ENCODE results near the gene RAB3IL1.

RAB3IL1 gene

GRCh38 chr11:61866231-61866957, 51.0 kb downstream of the RAB3IL1 start:
- no peak for DNase-seq (ENCODE audit: low spot score)

DNA sequence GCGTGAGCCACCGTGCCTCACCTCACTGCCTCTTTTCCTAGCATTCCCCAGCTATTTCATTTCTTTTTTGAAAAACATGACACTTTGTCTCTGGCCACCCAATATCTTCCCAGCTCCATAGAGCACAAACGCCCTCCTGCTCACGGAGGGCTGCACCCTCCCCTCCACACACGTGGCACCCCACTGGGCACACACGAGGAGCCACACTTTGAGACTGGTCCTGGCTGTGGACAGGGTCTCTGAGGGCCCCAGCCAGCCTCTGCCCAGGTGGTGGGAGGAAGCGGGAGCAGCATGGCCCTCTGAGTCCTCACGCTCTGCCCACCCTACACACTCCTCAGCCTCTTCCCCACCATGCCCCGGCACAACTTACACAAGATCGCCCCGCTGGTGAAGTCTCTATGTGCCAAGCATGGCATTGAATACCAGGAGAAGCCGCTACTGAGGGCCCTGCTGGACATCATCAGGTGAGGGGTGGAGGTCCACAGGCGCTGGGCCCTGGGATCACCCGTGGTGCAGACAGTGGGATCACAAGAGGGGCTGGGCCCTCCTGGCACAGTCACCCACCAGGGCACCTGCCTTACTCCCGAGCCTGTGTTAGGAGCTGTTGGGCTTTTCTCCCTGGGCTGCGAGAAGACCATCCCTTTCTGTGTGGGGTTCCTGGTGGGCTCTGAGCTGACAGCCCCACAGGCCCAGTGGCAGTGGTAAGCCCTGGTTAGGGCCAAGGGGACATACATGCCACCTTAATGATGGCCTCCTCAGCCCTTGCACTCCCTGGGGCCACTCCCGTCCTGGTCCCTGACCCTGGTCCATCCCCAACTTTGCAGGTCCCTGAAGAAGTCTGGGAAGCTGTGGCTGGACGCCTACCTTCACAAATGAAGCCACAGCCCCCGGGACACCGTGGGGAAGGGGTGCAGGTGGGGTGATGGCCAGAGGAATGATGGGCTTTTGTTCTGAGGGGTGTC, 52.3 kb downstream of the RAB3IL1 start:
- DNase-seq (ENCODE audit: low spot score): no peak

DNA sequence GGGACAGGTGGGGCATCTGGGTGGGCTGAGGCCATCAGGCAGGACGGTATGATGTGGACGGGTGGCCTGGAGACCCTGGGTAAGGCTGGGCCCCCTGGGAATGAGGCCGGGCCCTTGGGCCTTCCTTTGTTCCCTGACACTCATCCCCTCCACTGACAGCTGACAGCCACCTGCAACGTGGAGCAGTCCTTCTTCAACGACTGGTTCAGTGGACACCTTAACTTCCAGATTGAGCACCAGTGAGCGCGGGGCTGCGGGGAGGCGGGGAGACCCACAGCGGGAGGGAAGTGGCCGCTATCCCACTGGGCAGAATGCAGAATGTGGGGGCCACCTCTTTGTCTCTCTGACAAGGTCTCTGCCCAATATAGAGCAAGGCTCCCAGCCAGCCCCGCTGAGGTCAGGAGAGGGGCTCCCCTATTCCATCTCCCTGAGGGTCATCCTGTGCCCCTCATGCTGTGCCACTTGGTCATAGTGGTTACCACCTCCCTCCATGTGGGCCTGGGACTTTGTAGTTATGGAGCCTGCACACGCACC, 53.8 kb downstream of the RAB3IL1 start:
- no peak for DNase-seq (ENCODE audit: low spot score)

- no peak for DNase-seq (ENCODE audit: low spot score)
Measured at GRCh38 chr11:61862714-61863547, 54.4 kb downstream of the RAB3IL1 start.

DNA sequence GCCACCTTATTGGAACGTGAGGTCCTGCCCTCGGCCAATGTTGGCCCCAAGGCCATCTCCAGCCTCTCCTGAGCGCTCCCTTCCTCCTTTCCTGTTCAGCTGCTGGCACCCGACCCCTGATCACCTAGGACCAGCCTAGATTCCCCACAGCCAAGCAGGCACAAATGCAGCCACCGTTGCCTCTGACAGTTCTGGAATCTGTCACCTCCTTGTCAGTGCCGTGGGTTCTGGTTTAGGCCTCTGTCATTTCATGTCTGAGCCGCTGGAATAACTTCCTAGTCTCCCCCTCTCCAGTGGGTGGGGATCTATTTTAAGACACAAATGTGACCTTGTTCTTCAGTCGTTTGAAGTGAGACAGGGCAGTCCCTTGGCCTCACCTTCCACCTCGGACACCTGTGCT, 55.7 kb downstream of the RAB3IL1 start:
- no peak for DNase-seq (ENCODE audit: low spot score)

DNA sequence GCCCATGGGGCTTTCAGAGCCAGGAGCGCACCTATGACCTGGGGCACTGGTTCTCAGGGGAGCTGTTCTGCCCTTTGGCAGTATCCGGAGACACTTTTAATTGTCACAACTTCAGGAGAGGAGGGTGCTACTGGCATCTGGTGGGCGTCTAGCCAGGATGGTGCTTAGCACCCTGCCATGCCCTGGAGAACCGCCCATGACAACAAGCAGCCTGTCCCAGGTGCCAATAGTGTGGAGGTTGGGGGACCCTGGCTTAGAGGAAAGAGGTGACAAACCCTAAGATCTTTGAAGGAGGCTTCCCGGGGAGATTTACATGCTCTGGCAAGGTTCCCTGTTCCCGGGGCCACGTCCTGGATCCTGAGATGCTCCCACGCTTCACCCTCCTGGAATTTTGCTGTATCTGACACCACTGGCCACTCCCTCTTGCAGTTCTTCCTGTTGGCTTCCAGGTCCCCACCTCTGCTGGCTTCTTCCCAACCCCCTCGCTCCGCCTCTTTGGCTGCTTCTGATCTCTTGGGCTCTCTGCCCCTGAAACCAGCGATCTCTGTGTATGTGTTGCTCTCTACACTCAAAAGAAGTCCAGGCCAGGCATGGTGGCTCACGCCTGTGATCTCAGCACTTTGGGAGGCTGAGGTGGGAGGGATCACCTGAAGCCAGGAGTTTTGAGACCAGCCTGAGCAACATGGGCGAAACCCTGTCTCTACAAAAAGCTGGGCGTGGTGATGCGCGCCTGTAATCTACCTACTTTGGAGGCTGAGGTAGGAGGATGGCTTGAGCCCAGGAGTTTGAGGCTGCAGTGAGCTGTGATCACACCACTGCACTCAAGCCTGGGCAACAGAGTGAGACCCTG, 57.1 kb downstream of the RAB3IL1 start:
- DNase-seq (ENCODE audit: low spot score): no peak

GRCh38 chr11:61855939-61856680, 61.3 kb downstream of the RAB3IL1 start:
- DNase-seq (ENCODE audit: low spot score): no peak

DNA sequence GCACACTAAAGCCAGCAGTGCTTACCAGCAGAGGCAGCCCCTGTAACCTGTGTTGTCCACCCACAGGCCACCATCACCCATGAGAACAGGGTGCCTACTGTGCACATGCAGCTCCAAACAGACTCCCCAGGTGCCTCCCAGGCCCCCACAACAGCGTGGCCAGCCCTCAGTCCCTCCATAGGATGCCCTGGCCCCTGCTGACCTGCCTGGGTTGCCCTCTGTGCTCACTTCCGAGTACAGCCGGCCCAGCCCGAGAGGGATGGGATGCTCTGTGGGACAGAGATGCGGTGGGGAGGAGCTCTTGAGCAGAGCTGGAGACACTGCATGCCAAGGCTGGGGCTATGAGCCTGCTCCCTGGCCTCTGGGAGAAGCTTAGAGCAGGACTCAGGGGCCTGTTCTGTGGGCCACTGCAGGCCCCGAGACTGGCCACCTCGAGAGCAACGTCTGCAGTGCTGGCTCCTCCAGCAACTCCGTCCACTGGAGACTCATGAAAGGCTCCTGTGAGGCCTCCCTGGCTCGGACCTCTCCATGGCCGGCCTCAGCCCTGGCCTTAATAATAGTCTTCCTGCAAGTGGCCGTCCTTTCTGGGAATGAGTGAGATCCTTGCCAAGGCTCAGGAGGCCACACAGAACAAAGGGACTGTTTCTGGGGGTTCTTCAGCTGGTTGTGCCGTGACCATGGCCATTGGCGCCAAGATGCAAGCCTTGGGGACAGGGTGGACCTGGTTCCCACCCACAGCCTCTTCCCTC, 62.2 kb downstream of the RAB3IL1 start:
- no peak for DNase-seq (ENCODE audit: low spot score)

DNA sequence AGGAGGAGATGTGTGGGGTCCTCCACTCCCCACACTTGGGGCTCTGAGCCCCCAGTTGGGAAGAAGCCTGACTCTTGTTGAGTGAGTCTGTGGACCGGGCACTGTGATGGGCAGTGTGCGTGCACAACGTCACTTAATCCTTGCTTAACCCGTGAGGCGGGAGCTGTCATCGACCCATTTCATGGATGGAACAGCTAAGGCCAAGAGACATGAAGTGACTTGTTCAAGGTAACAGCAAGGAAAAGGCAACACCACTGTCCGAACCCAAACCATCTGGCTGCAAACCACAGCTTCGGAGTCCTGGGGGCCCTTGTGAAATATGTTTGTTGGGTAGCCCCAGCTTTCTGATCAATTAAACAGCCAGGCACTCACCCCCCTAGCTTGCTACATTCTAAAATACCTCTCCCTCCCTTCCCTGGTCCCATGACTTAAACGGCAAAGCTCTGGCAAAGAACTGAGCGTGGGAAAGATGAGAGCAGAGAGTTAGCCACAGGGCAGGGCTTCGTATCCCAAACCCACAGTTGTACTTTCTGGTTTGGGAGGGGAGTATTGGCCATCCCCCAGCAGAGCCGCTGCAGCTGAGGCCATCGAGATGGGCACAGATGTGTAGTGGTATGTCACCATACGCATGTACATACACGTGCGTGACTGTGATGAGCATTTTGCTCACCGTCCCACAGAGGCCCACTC, 63.0 kb downstream of the RAB3IL1 start:
- DNase-seq (ENCODE audit: low spot score): no peak

DNA sequence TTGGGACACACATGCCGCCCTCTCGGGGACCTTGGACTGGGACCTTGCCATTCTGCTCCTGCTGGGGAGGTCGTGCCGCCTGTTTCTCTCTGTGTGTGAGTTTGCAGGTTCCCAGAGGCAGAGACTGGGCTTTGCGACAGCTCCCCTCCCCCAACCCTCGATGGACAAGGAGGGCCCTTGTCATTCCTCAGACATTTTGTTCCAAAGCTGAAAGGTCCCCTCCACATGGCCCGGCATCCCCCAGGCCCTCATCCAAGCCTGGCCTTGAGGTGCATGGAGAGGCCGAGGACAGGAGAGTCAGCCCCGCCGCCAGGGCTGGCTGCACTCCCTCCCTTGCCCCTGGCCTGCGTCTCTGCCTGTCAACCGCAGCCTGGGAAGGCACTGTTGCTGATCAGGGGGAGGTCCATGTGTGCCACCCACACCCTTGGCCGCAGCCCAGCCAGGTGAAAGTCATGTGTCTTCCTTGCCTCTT, 63.6 kb downstream of the RAB3IL1 start:
- DNase-seq (ENCODE audit: low spot score): no peak

GRCh38 chr11:61851900-61852295, 65.5 kb downstream of the RAB3IL1 start:
- no peak for DNase-seq (ENCODE audit: low spot score)

DNA sequence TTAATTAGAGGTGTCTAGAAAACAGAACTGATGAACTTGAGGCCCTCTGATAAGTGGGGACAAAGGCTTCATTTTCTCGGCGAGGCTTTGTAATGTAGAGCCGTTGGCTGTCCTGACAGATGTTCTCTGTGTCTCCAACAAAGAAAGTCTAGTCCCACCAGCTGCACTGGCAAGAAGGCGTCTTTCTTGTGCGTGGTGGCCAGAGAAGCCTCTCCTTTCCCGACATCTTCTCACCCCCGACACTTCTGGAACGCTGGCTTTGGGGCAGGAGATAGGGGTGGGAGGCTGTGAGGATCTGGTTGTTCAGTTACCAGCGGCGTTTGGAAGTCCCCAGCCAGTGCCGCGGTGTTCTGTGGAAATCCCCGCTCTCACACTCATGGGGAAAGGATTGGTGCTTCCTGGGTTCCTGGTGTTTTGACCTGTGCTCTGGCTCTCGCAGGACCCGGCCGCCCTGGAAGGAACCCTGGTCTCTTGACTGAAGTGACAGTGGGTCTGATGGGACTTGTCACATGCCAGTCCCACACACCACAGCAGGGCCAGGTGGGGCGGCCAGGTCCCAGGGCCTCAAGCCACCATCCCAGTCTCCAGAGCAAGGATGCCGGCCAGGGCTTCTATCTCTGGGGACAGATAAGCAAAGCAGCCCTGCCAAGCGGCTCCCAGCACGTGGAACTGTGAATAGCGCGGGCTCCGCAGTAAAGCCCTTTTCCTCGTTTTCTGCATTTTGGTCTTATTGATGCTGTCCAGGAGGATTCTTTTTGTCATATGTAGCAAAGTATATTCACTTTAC, 66.1 kb downstream of the RAB3IL1 start:
- DNase-seq (ENCODE audit: low spot score): no peak

- DNase-seq (ENCODE audit: low spot score): no peak
Measured at GRCh38 chr11:61850687-61851086, 66.7 kb downstream of the RAB3IL1 start.

DNA sequence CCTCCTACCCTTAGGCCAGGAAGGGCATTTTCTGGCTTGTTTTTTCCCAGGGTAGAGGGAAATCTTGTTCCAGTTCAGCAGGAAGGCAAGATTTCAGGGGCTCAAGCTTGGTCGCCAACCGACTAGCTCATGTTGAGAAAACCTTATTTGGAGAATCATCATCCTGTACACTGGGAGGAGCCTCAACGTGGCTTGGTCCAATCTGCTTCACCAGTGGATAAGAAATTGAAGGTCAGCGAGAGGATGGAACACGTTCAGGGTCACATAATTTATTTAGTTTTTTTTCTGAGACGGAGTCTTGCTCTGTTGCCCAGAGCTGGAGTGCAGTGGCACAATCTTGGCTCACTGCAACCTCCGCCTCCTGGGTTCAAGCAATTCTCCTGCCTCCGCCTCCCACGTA, 68.7 kb downstream of the RAB3IL1 start:
- no peak for DNase-seq (ENCODE audit: low spot score)

- no peak for DNase-seq (ENCODE audit: low spot score)
Measured at GRCh38 chr11:61847914-61848581, 69.3 kb downstream of the RAB3IL1 start.
